HEK293 (cell line): Measurements from ENCODE around the gene OSBP2.

ENCODE experiments used
- CTCF ChIA-PET: fragments of 350-600 bp; formaldehyde crosslinking; extraction: SDS; loops from one replicate; lab custom pipeline; 2021; ENCODE audit warnings: antibody characterized with exemption; lab: Yijun Ruan, JAX
- POLR2A ChIA-PET: fragments of 300-600 bp; formaldehyde crosslinking; extraction: SDS; loops from one replicate; lab custom pipeline; 2020; ENCODE audit warnings: antibody characterized with exemption, inconsistent platforms; lab: Yijun Ruan, JAX
- H3K27ac ChIP-seq: fragments of 200-500 bp; sonication (Bioruptor generic); 2 replicates; pipeline ENCODE4 v1.5.1; 2014; ENCODE audit warnings: low read depth, low read length, control low read depth, inconsistent platforms; ENCODE audit errors: extremely low read depth
- H3K36me3 ChIP-seq, 2 experiments: fragments of 200-500 bp in 1 of 2; sonication (Bioruptor generic) in 1 of 2; 1 replicate in 1 of 2; 2 replicates in 1 of 2; pipeline ENCODE4 v1.5.1; 2014 to 2017; ENCODE audit warnings: inconsistent platforms in 2 of 2, low read length in 2 of 2; ENCODE audit not compliant: control insufficient read depth in 2 of 2, insufficient read depth in 1 of 2
- H3K4me1 ChIP-seq: fragments of 200-500 bp; sonication (Bioruptor generic); 2 replicates; pipeline ENCODE4 v1.5.1; 2014; ENCODE audit warnings: mild to moderate bottlenecking, low read length, inconsistent platforms; ENCODE audit not compliant: control insufficient read depth, insufficient read depth
- H3K4me3 ChIP-seq: 2 replicates; pipeline ENCODE4 v1.5.1; 2011; ENCODE audit warnings: low read depth, mild to moderate bottlenecking, control low read depth, low read length, moderate library complexity
- H3K9me3 ChIP-seq: fragments of 200-500 bp; sonication (Bioruptor generic); 2 replicates; pipeline ENCODE4 v1.5.1; 2014; ENCODE audit warnings: low read depth, low read length, inconsistent platforms; ENCODE audit not compliant: control insufficient read depth, insufficient read depth
- CTCF ChIP-seq: fragments of 450-650 bp; formaldehyde crosslinking; IDR thresholded peaks from 2 replicates; pipeline ENCODE4 v1.5.1; 2016; ENCODE audit warnings: missing biosample characterization, missing genetic modification characterization
- EGR2 ChIP-seq: fragments of 450-650 bp; formaldehyde crosslinking; IDR thresholded peaks from 2 replicates; pipeline ENCODE4 v1.5.1; 2016; ENCODE audit warnings: low read depth, missing biosample characterization, missing genetic modification characterization
- MZF1 ChIP-seq: fragments of 450-650 bp; formaldehyde crosslinking; IDR thresholded peaks from 2 replicates; pipeline ENCODE4 v1.5.1; 2017; ENCODE audit warnings: missing biosample characterization, missing genetic modification characterization, borderline replicate concordance
- PRDM6 ChIP-seq: fragments of 450-650 bp; formaldehyde crosslinking; IDR thresholded peaks from 2 replicates; pipeline ENCODE4 v1.5.1; 2017; ENCODE audit warnings: missing biosample characterization, missing genetic modification characterization
- SCRT2 ChIP-seq: fragments of 450-650 bp; formaldehyde crosslinking; IDR thresholded peaks from 2 replicates; pipeline ENCODE4 v1.5.1; 2016; ENCODE audit warnings: missing biosample characterization, missing genetic modification characterization
- YY2 ChIP-seq: fragments of 450-650 bp; formaldehyde crosslinking; IDR thresholded peaks from 2 replicates; pipeline ENCODE4 v1.5.1; 2016; ENCODE audit warnings: missing biosample characterization, missing genetic modification characterization
- ZBTB20 ChIP-seq: fragments of 450-650 bp; formaldehyde crosslinking; IDR thresholded peaks from 2 replicates; pipeline ENCODE4 v1.5.1; 2016; ENCODE audit warnings: missing biosample characterization, missing genetic modification characterization
- ZBTB44 ChIP-seq: fragments of 450-650 bp; IDR thresholded peaks from 2 replicates; pipeline ENCODE4 v1.5.1; 2018; ENCODE audit warnings: missing biosample characterization, mild to moderate bottlenecking, missing genetic modification characterization
- ZIC2 ChIP-seq: fragments of 450-650 bp; formaldehyde crosslinking; IDR thresholded peaks from 2 replicates; pipeline ENCODE4 v1.5.1; 2016; ENCODE audit warnings: missing biosample characterization, missing genetic modification characterization
- ZNF157 ChIP-seq: fragments of 450-650 bp; formaldehyde crosslinking; IDR thresholded peaks from 2 replicates; pipeline ENCODE4 v1.5.1; 2016; ENCODE audit warnings: missing biosample characterization, missing genetic modification characterization
- ZNF214 ChIP-seq: fragments of 450-650 bp; formaldehyde crosslinking; IDR thresholded peaks from 2 replicates; pipeline ENCODE4 v1.5.1; 2017; ENCODE audit warnings: missing biosample characterization, mild to moderate bottlenecking, missing genetic modification characterization, borderline replicate concordance
- ZNF24 ChIP-seq: fragments of 450-650 bp; formaldehyde crosslinking; IDR thresholded peaks from 2 replicates; pipeline ENCODE4 v1.5.1; 2016; ENCODE audit warnings: missing biosample characterization, missing genetic modification characterization
- ZNF324 ChIP-seq: fragments of 450-650 bp; formaldehyde crosslinking; IDR thresholded peaks from 2 replicates; pipeline ENCODE4 v1.5.1; 2016; ENCODE audit warnings: missing biosample characterization, missing genetic modification characterization
- ZNF48 ChIP-seq: fragments of 450-650 bp; formaldehyde crosslinking; IDR thresholded peaks from 2 replicates; pipeline ENCODE4 v1.5.1; 2016; ENCODE audit warnings: missing biosample characterization, missing genetic modification characterization
- ZNF518A ChIP-seq: fragments of 450-650 bp; formaldehyde crosslinking; conservative IDR thresholded peaks from 2 replicates; pipeline ENCODE4 v1.5.1; 2016; ENCODE audit warnings: low read depth, missing biosample characterization, missing genetic modification characterization
- ZNF521 ChIP-seq: fragments of 450-650 bp; formaldehyde crosslinking; IDR thresholded peaks from 2 replicates; pipeline ENCODE4 v1.5.1; 2017; ENCODE audit warnings: missing biosample characterization, mild to moderate bottlenecking, missing genetic modification characterization
- ZNF555 ChIP-seq: fragments of 450-650 bp; formaldehyde crosslinking; conservative IDR thresholded peaks from 2 replicates; pipeline ENCODE4 v1.5.1; 2017; ENCODE audit warnings: missing biosample characterization, mild to moderate bottlenecking, missing genetic modification characterization, inconsistent platforms
- ZNF701 ChIP-seq: fragments of 450-650 bp; formaldehyde crosslinking; IDR thresholded peaks from 2 replicates; pipeline ENCODE4 v1.5.1; 2016; ENCODE audit warnings: missing biosample characterization, missing genetic modification characterization
- ZSCAN18 ChIP-seq: fragments of 450-650 bp; formaldehyde crosslinking; IDR thresholded peaks from 2 replicates; pipeline ENCODE4 v1.5.1; 2016; ENCODE audit warnings: missing biosample characterization, missing genetic modification characterization
- ZSCAN4 ChIP-seq: fragments of 450-650 bp; formaldehyde crosslinking; IDR thresholded peaks from 2 replicates; pipeline ENCODE4 v1.5.1; 2017; ENCODE audit warnings: missing biosample characterization, missing genetic modification characterization

OSBP2 gene

GRCh38 chr22:30906946-30907345 lies 212.3 kb downstream of the OSBP2 start (continued):
- no peak for TF ChIP-seq CTCF (tag by site-specific recombination)
- TF ChIP-seq ZNF701 (tag by site-specific recombination): no peak
- TF ChIP-seq ZIC2 (tag by site-specific recombination): no peak
- TF ChIP-seq ZBTB44 (tag by site-specific recombination): no peak
- TF ChIP-seq ZNF48 (tag by site-specific recombination): no peak
- TF ChIP-seq ZNF24 (tag by site-specific recombination): no peak
- TF ChIP-seq ZNF324 (tag by site-specific recombination): no peak
- TF ChIP-seq ZBTB20 (tag by site-specific recombination): no peak

GRCh38 chr22:30908051-30908461 lies 213.4 kb downstream of the OSBP2 start:
- H3K27ac ChIP-seq: no peak overlapping the region
- TF ChIP-seq SCRT2 (tag by site-specific recombination): no peak
- TF ChIP-seq YY2 (tag by site-specific recombination): no peak
- no peak for TF ChIP-seq ZSCAN4 (tag by site-specific recombination)
- no peak for TF ChIP-seq ZNF521 (tag by site-specific recombination)
- no peak for TF ChIP-seq PRDM6
- TF ChIP-seq ZNF518A (tag by site-specific recombination): no peak
- no peak for TF ChIP-seq ZNF214 (tag by site-specific recombination)
- TF ChIP-seq ZNF555 (tag by site-specific recombination): no peak
- TF ChIP-seq MZF1 (tag by site-specific recombination): no peak
- TF ChIP-seq ZNF157: no peak
- no peak for TF ChIP-seq EGR2 (tag by site-specific recombination)
- TF ChIP-seq ZSCAN18 (tag by site-specific recombination): no peak
- H3K4me1 ChIP-seq: no peaks in the 10 kb centered on the region
- no peak overlapping the region for H3K4me3 ChIP-seq
- H3K9me3 ChIP-seq: no peaks in the 10 kb centered on the region
- H3K36me3 ChIP-seq: peaks cover 0 to 22% of the 10 kb centered on the region in 2 experiments; a peak in 2 of 3 replicates
- ChIA-PET POLR2A (no interaction called here), CTCF (interaction anchor here (0.6 to 6.8 kb wide), 7 partner anchors 12 to 405 kb away, joined by 3 to 89 read pairs (median 4); no protein-coding TSS in a partner anchor)
